ENCODE results near the gene GNG13. TPM values are rescaled to one million over a fixed set of nuclear protein-coding genes. Genes with fewer than 3 reads are reported as not detected.
"Not testable (repeated sequence)": the region's sequence is repeated elsewhere in the genome, so short reads cannot be mapped to it uniquely, and the experiment has no call there.

The GNG13 gene
- total RNA-seq, 1 experiment from 2014 or later = not detected

GRCh38 chr16:838741-839140, 38.2 kb upstream of the GNG13 start:
- Histone ChIP-seq H4K91ac (ENCODE audit: insufficient read length, low read depth, low read length) (no peak overlapping the region), H3K9ac (ENCODE audit: extremely low read depth, insufficient read length, low read length) (no peak overlapping the region), H4K8ac (replicated peaks; ENCODE audit: insufficient read length, low read depth, low read length) (no peak overlapping the region), H2BK15ac (ENCODE audit: low read depth, low read length) (no peak overlapping the region), H3K23me2 (ENCODE audit: insufficient read length, low read depth, low read length, poor library complexity, severe bottlenecking) (no peaks in the 10 kb centered on the region), H3K9me3 (ENCODE audit: control insufficient read depth, low read depth, low read length) (no peaks in the 10 kb centered on the region), H3K27me3 (ENCODE audit: insufficient read depth, low read length) (no peaks in the 10 kb centered on the region), H3T11ph (ENCODE audit: low read length) (no peak overlapping the region), H3K18ac (ENCODE audit: insufficient read length, low read depth, low read length) (no peak overlapping the region), H3K56ac (ENCODE audit: insufficient read length, low read depth, low read length) (no peak overlapping the region), H3K79me1 (ENCODE audit: insufficient read depth, low read depth, low read length, poor library complexity, severe bottlenecking) (no peaks in the 10 kb centered on the region), H3K4me1 (ENCODE audit: insufficient read depth, low read length) (no peaks in the 10 kb centered on the region), H2BK5ac (ENCODE audit: insufficient read length, low read length) (no peak overlapping the region), H2BK12ac (ENCODE audit: insufficient read length, low read depth, low read length) (no peak overlapping the region), H3K79me2 (ENCODE audit: insufficient read depth, low read length) (no peaks in the 10 kb centered on the region), H3K27ac (ENCODE audit: insufficient read length, low read depth, low read length) (no peak overlapping the region), H3K14ac (ENCODE audit: insufficient read depth, low read length) (no peak overlapping the region), H2BK20ac (ENCODE audit: low read depth, low read length, poor library complexity, severe bottlenecking) (no peak overlapping the region), H3K23ac (ENCODE audit: insufficient read length, low read depth, low read length) (no peak overlapping the region), H3K4me2 (ENCODE audit: insufficient read depth, insufficient read length, low read length) (no peak overlapping the region), H2AFZ (ENCODE audit: low read length) (no peak overlapping the region), H3K4ac (ENCODE audit: low read depth, low read length) (no peak overlapping the region), H2AK5ac (ENCODE audit: insufficient read length, low read length) (no peak overlapping the region), H4K5ac (ENCODE audit: insufficient read length, low read depth, low read length) (no peak overlapping the region), H4K20me1 (ENCODE audit: control insufficient read depth, insufficient read depth, insufficient read length) (no peaks in the 10 kb centered on the region), H2BK120ac (ENCODE audit: low read depth, low read length, poor library complexity, severe bottlenecking) (no peak overlapping the region)
- Mint-ChIP-seq H3K4me3 (no peak overlapping the region; a peak in 1 of 5 replicates), H3K27ac (no peak overlapping the region; a peak in 1 of 7 replicates), H3K27me3 (ENCODE audit: low read depth) (peaks cover 26% of the 10 kb centered on the region), H3K4me1 (peaks cover 2 to 3% of the 10 kb centered on the region in 2 experiments; a peak in 2 of 4 replicates), H3K9me3 (peaks cover 23 to 24% of the 10 kb centered on the region in 2 experiments), H3K36me3 (ENCODE audit: insufficient read depth in 1 of 3, low read depth in 3 of 3) (peaks cover 0 to 13% (median 4%) of the 10 kb centered on the region in 3 experiments; a peak in 5 of 7 replicates)
- no CpG with 5 or more reads among the region's 14 CpGs for WGBS (ENCODE audit: extremely low coverage, insufficient read length, low lambda C conversion rate)
- TF ChIP-seq CTCF (conservative IDR thresholded peaks at IDR 0.05) = no peak
- no peak for DNase-seq

- not testable (repeated sequence) for H3K27ac ChIP-seq (ENCODE audit: insufficient read length, low read depth, low read length); H3K27ac Mint-ChIP-seq; H2BK12ac ChIP-seq (ENCODE audit: insufficient read length, low read depth, low read length); H3K79me1 ChIP-seq (ENCODE audit: insufficient read depth, low read depth, low read length, poor library complexity, severe bottlenecking); H2BK120ac ChIP-seq (ENCODE audit: low read depth, low read length, poor library complexity, severe bottlenecking); DNase-seq; H3K9me3 ChIP-seq (ENCODE audit: control insufficient read depth, low read depth, low read length); H3K9ac ChIP-seq (ENCODE audit: extremely low read depth, insufficient read length, low read length); H2BK15ac ChIP-seq (ENCODE audit: low read depth, low read length); H3K14ac ChIP-seq (ENCODE audit: insufficient read depth, low read length); H3K18ac ChIP-seq (ENCODE audit: insufficient read length, low read depth, low read length); H3K23ac ChIP-seq (ENCODE audit: insufficient read length, low read depth, low read length); H3K79me2 ChIP-seq (ENCODE audit: insufficient read depth, low read length); H3T11ph ChIP-seq (ENCODE audit: low read length); H3K4me1 ChIP-seq (ENCODE audit: insufficient read depth, low read length); H4K5ac ChIP-seq (ENCODE audit: insufficient read length, low read depth, low read length); H4K91ac ChIP-seq (ENCODE audit: insufficient read length, low read depth, low read length); H3K4ac ChIP-seq (ENCODE audit: low read depth, low read length); H2AFZ ChIP-seq (ENCODE audit: low read length); H3K56ac ChIP-seq (ENCODE audit: insufficient read length, low read depth, low read length); H2AK5ac ChIP-seq (ENCODE audit: insufficient read length, low read length); H3K4me2 ChIP-seq (ENCODE audit: insufficient read depth, insufficient read length, low read length); H4K8ac ChIP-seq (replicated peaks; ENCODE audit: insufficient read length, low read depth, low read length); H3K4me1 Mint-ChIP-seq; H4K20me1 ChIP-seq (ENCODE audit: control insufficient read depth, insufficient read depth, insufficient read length); H2BK5ac ChIP-seq (ENCODE audit: insufficient read length, low read length); H3K27me3 ChIP-seq (ENCODE audit: insufficient read depth, low read length); H3K23me2 ChIP-seq (ENCODE audit: insufficient read length, low read depth, low read length, poor library complexity, severe bottlenecking); H2BK20ac ChIP-seq (ENCODE audit: low read depth, low read length, poor library complexity, severe bottlenecking); H3K4me3 Mint-ChIP-seq
- Mint-ChIP-seq H3K9me3 (peaks cover 23 to 24% of the 10 kb centered on the region in 2 experiments), H3K36me3 (ENCODE audit: insufficient read depth in 1 of 3, low read depth in 3 of 3) (peaks cover 0 to 13% (median 4%) of the 10 kb centered on the region in 3 experiments; a peak in 5 of 7 replicates), H3K27me3 (ENCODE audit: low read depth) (peaks cover 27% of the 10 kb centered on the region)
- no CpG with 5 or more reads among the region's 3 CpGs for WGBS (ENCODE audit: extremely low coverage, insufficient read length, low lambda C conversion rate)
These were observed 36.3 kb upstream of the GNG13 start for GRCh38 chr16:836822-837221.
